Fibroblast of mammary gland (primary cell): ENCODE measurements around the gene WWOX.

Experiments used
- DNase-seq: peaks from one replicate; pipeline ENCODE4 v3.0.0-alpha.2; 2010; ENCODE audit warnings: low read depth
- H3K4me3 ChIP-seq: 2 replicates; pipeline ENCODE4 v1.5.1; 2011; ENCODE audit warnings: low read depth, mild to moderate bottlenecking, low read length, moderate library complexity; ENCODE audit not compliant: control insufficient read depth
- CTCF ChIP-seq: conservative IDR thresholded peaks from 2 replicates; pipeline ENCODE4 v1.5.1; 2011; ENCODE audit warnings: low read depth, low read length, inconsistent platforms; ENCODE audit not compliant: control insufficient read depth, insufficient read depth

The WWOX gene

GRCh38 chr16:79053577-79053976 is 954.1 kb downstream of the WWOX start:
- DNase-seq, result no peak
- TF ChIP-seq CTCF, result no peak
- H3K4me3 ChIP-seq, result no peak overlapping the region

- no peak for TF ChIP-seq CTCF
- H3K4me3 ChIP-seq, result no peak overlapping the region
- DNase-seq, result no peak
Measured at GRCh38 chr16:79054211-79054984, 954.9 kb downstream of the WWOX start.

- no peak for DNase-seq
- no peak for TF ChIP-seq CTCF
- no peak overlapping the region for H3K4me3 ChIP-seq
Measured at GRCh38 chr16:79055251-79055970, 956.0 kb downstream of the WWOX start.

GRCh38 chr16:79061181-79061580 is 961.7 kb downstream of the WWOX start:
- TF ChIP-seq CTCF, result no peak
- no peak for DNase-seq
- no peak overlapping the region for H3K4me3 ChIP-seq

GRCh38 chr16:79062336-79062735 is 962.9 kb downstream of the WWOX start:
- TF ChIP-seq CTCF, result no peak
- DNase-seq, result no peak
- no peak overlapping the region for H3K4me3 ChIP-seq

- no peak for DNase-seq
- no peak for TF ChIP-seq CTCF
- H3K4me3 ChIP-seq, result no peak overlapping the region
Measured at GRCh38 chr16:79062821-79063220, 963.4 kb downstream of the WWOX start.
